SU-DHL-6 (cell line): ENCODE measurements around the gene SVOPL.

Experiments used
- H2AFZ ChIP-seq: fragments of 200-600 bp; sonication (generic); 2 replicates; pipeline ENCODE4 v1.6.1; 2014; ENCODE audit warnings: low read depth, mild to moderate bottlenecking, moderate library complexity, mixed read lengths, antibody characterized with exemption, low read length; ENCODE audit not compliant: severe bottlenecking
- H3F3A ChIP-seq: fragments of 200-600 bp; shearing (Covaris generic); 2 replicates; pipeline ENCODE4 v1.6.0; 2016; ENCODE audit warnings: antibody characterized with exemption, mild to moderate bottlenecking; ENCODE audit not compliant: insufficient read depth
- H3K27ac ChIP-seq: fragments of 200-600 bp; sonication (generic); 2 replicates; pipeline ENCODE4 v1.5.1; 2016; ENCODE audit warnings: low read depth, mild to moderate bottlenecking, low read length, moderate library complexity, mixed read lengths
- H3K27me3 ChIP-seq: fragments of 200-600 bp; sonication (generic), shearing (Covaris generic); 2 replicates; pipeline ENCODE4 v1.6.0; 2014; ENCODE audit warnings: mild to moderate bottlenecking, low read length
- H3K36me3 ChIP-seq: fragments of 200-600 bp; sonication (generic); 2 replicates; pipeline ENCODE4 v1.6.1; 2014; ENCODE audit warnings: mild to moderate bottlenecking, low read length, mixed read lengths
- H3K4me2 ChIP-seq: fragments of 300-600, 200-600 bp; shearing (Covaris generic), sonication (generic); 2 replicates; pipeline ENCODE4 v1.6.0; 2014; ENCODE audit warnings: low read length, low read depth, mild to moderate bottlenecking; ENCODE audit not compliant: poor library complexity, severe bottlenecking
- H3K4me3 ChIP-seq: fragments of 200-600 bp; sonication (generic); 2 replicates; pipeline ENCODE4 v1.5.1; 2014; ENCODE audit warnings: antibody characterized with exemption, low read length, mild to moderate bottlenecking, mixed read lengths; ENCODE audit not compliant: insufficient read depth, poor library complexity, severe bottlenecking
- H3K79me2 ChIP-seq: fragments of 200-600 bp; sonication (generic); 2 replicates; pipeline ENCODE4 v1.6.1; 2014; ENCODE audit warnings: mild to moderate bottlenecking, low read length, moderate library complexity; ENCODE audit not compliant: insufficient read depth
- H3K9ac ChIP-seq: fragments of 200-600 bp; sonication (generic); 2 replicates; pipeline ENCODE4 v1.7.0; 2014; ENCODE audit warnings: mild to moderate bottlenecking, low read length
- H3K9me2 ChIP-seq: fragments of 200-600 bp; sonication (generic); replicated peaks from 2 replicates; pipeline ENCODE4 v1.6.1; 2014; ENCODE audit warnings: low read length; ENCODE audit not compliant: insufficient read depth
- H3K9me3 ChIP-seq: fragments of 200-600 bp; sonication (generic); 2 replicates; pipeline ENCODE4 v1.6.1; 2014; ENCODE audit warnings: low read length, mixed read lengths; ENCODE audit not compliant: insufficient read depth
- H4K20me1 ChIP-seq: fragments of 200-600 bp; sonication (generic); 2 replicates; pipeline ENCODE4 v1.6.1; 2014; ENCODE audit warnings: low read depth, mild to moderate bottlenecking, antibody characterized with exemption, low read length, moderate library complexity, mixed read lengths
- EZH2phosphoT487 ChIP-seq: fragments of 200-600 bp; sonication (generic), shearing (Covaris generic); conservative IDR thresholded peaks from 2 replicates; pipeline ENCODE4 v1.6.1; 2018; ENCODE audit warnings: mild to moderate bottlenecking, antibody characterized with exemption, low read length, moderate library complexity, mixed read lengths
- TF ChIP-seq, protein P1 (sequence below): fragments of 200-600 bp; sonication (generic); IDR thresholded peaks from one replicate; pipeline ENCODE4 v1.5.1; 2017; ENCODE audit warnings: antibody characterized with exemption, mild to moderate bottlenecking, low read length, moderate library complexity; ENCODE audit not compliant: insufficient read depth, poor library complexity, severe bottlenecking

The SVOPL gene

DNA sequence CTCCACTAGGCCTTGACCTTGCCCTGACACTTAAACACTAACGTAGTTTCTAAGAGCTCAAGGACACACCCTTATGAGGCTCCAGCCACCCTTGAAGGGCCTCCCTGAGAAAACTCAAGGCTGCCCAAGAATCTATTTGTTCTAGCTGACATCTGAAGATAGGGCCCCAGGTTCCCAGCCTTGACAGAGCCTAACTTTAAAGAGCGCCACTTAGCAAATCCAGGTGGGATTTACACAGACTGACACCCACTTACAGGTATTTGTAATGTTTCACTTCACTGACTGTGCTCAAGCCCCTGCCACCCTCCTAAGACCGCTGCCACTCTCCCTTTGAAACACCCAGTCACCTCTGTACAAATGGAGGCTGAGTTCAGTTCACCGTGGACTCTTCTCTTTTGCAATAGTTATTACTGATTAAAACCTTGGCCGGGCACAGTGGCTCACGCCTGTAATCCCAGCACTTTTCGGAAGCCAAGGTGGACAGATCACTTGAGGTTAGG is 90.4 kb downstream of the SVOPL start:
- Histone ChIP-seq H3K9me2 (no peaks in the 10 kb centered on the region), H3K4me3 (no peak overlapping the region), H3K27ac (no peak overlapping the region), H3K36me3 (no peaks in the 10 kb centered on the region), H2AFZ (no peak overlapping the region), H4K20me1 (no peaks in the 10 kb centered on the region), H3K4me2 (no peak overlapping the region), H3K27me3 (no peaks in the 10 kb centered on the region), H3K9ac (no peak overlapping the region), H3F3A (no peaks in the 10 kb centered on the region), H3K79me2 (no peaks in the 10 kb centered on the region), H3K9me3 (0 out of 2 replicates have a peak, but pooled peaks cover 4% of the 10 kb centered on the region)
- TF ChIP-seq EZH2phosphoT487: no peak
- TF ChIP-seq, protein P1, sequence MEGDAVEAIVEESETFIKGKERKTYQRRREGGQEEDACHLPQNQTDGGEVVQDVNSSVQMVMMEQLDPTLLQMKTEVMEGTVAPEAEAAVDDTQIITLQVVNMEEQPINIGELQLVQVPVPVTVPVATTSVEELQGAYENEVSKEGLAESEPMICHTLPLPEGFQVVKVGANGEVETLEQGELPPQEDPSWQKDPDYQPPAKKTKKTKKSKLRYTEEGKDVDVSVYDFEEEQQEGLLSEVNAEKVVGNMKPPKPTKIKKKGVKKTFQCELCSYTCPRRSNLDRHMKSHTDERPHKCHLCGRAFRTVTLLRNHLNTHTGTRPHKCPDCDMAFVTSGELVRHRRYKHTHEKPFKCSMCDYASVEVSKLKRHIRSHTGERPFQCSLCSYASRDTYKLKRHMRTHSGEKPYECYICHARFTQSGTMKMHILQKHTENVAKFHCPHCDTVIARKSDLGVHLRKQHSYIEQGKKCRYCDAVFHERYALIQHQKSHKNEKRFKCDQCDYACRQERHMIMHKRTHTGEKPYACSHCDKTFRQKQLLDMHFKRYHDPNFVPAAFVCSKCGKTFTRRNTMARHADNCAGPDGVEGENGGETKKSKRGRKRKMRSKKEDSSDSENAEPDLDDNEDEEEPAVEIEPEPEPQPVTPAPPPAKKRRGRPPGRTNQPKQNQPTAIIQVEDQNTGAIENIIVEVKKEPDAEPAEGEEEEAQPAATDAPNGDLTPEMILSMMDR: no peak

DNA sequence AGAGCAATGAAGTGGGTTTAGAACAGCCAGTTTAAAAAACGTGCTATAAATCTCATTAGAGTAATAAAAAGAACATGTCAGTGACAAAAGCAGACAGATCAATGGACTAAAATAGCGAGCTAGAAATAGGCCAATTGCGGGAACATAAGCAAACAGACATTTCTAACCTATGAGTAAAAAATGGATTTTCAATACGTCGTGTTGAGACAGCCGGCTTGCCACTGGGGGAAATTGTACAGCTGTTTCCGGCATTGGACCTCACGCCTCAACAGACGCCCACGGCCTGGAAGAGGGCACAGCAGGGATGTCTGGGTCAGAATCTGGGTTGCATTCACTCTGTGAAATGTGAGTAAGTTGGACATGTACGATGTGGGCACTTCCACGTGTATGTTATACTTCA is 92.9 kb downstream of the SVOPL start:
- no peaks in the 10 kb centered on the region for H3K36me3 ChIP-seq
- H3F3A ChIP-seq: no peaks in the 10 kb centered on the region
- H4K20me1 ChIP-seq: no peaks in the 10 kb centered on the region
- H3K9ac ChIP-seq: no peak overlapping the region
- 0 out of 2 replicates have a peak, but pooled peaks cover 4% of the 10 kb centered on the region for H3K9me3 ChIP-seq
- H3K27me3 ChIP-seq: no peaks in the 10 kb centered on the region
- no peaks in the 10 kb centered on the region for H3K79me2 ChIP-seq
- TF ChIP-seq, protein P1: no peak
- no peak for TF ChIP-seq EZH2phosphoT487
- H3K4me2 ChIP-seq: no peak overlapping the region
- H3K4me3 ChIP-seq: no peak overlapping the region
- H3K27ac ChIP-seq: no peak overlapping the region
- no peak overlapping the region for H2AFZ ChIP-seq
- no peaks in the 10 kb centered on the region for H3K9me2 ChIP-seq

DNA sequence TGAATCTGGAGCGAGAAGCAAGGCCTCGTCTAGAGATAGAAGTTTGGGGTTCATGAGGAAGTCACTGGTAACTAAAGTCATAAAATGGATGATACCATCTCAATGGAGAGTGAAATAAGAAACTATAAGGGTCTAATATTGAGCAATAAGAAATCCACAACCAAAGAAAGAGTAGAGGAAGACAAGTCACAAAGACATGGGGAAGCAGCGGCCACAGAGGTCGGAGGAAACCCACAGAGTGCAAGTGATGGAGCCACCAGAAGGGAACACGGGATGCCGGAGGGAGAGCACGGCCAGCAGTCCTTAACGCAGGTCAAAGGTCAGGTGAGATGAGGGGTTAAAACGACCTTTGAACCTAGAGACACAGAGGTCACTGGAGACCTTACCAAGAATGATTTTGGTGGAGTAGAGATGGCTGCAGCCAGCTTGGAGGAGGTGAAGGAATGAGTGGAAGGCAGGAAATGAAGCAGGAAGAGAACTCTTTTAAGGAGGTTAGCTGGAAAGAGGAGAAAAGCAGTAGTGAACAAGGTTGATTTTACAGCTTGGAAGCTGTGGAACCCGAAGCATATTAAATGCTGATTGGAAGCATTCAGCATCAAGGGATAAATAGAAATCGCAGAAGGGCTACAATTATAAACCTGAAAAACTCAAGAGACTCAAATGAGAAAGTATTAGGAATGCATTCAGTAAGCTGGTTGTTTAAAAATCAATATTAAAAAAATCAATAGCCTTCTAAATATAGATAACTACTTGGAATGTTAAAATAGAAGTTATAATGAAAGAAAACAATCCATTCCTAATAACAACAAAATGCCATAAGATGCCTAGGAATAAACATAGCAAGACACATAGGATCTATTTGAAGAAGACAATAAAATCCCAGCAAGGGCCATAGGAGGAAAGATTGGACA is 93.7 kb downstream of the SVOPL start:
- no peaks in the 10 kb centered on the region for H3K9me2 ChIP-seq
- H3K36me3 ChIP-seq: no peaks in the 10 kb centered on the region
- H3K9me3 ChIP-seq: 0 out of 2 replicates have a peak, but pooled peaks cover 4% of the 10 kb centered on the region
- no peaks in the 10 kb centered on the region for H4K20me1 ChIP-seq
- H3K9ac ChIP-seq: no peak overlapping the region
- no peak overlapping the region for H3K27ac ChIP-seq
- H3K4me3 ChIP-seq: no peak overlapping the region
- no peaks in the 10 kb centered on the region for H3K27me3 ChIP-seq
- no peak overlapping the region for H3K4me2 ChIP-seq
- no peak overlapping the region for H2AFZ ChIP-seq
- TF ChIP-seq, protein P1: no peak
- TF ChIP-seq EZH2phosphoT487: no peak
- no peaks in the 10 kb centered on the region for H3K79me2 ChIP-seq
- H3F3A ChIP-seq: no peaks in the 10 kb centered on the region
